ENCODE data around the gene MMP26.
"Not testable (repeated sequence)": the region's sequence is repeated elsewhere in the genome, so short reads cannot be mapped to it uniquely, and the experiment has no call there.

Gene MMP26

DNA sequence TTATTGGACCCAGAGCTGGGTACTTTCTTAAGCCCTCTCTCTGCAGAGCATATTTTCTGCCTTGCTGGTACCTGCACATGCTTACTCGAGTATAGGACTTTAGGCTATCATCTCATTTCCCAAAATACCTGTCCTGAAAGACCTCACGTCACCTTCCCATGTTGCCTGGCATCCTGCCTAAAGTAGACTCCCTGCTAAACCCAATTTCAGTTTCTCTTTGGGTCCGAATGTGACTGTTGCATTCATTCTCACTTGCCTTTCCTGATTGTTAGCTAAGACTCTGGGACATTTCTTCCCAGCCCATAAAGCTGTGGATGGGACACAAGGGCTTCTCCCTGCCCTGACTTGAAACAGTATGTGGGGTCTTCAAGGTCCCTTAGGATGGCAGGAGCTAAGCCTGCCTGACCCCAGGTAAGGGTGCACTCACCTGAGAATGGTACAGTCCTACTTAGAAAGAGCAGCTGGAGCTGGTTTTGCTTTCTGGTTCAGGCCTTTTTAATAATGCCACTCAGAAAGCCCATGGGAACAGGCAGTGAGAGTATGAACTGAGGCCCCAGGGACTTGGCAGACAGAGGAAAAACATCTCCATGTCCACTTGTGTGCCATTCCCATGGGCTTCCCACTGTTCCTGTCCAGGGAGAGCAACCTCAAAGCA, 19.8 kb upstream of the MMP26 start:
- Histone ChIP-seq H3K36me3 (ENCODE audit: control insufficient read depth, insufficient read depth, low read length) (no peaks in the 10 kb centered on the region), H3K9ac (ENCODE audit: low read length) (no peak overlapping the region), H3K4me3 (ENCODE audit: low read length) (no peak overlapping the region), H3K27me3 (ENCODE audit: control insufficient read depth, insufficient read depth, low read length) (no peaks in the 10 kb centered on the region), H3K4me1 (ENCODE audit: control insufficient read depth, insufficient read depth, low read length) (no peaks in the 10 kb centered on the region), H3K9me3 (ENCODE audit: control insufficient read depth, low read length) (no peaks in the 10 kb centered on the region)

GRCh38 chr11:4695442-4695841, 9.1 kb upstream of the MMP26 start:
- no peak overlapping the region for H3K9ac ChIP-seq (ENCODE audit: low read length)
- H3K4me1 ChIP-seq (ENCODE audit: control insufficient read depth, insufficient read depth, low read length): no peaks in the 10 kb centered on the region
- no peaks in the 10 kb centered on the region for H3K27me3 ChIP-seq (ENCODE audit: control insufficient read depth, insufficient read depth, low read length)
- no peak overlapping the region for H3K4me3 ChIP-seq (ENCODE audit: low read length)
- H3K9me3 ChIP-seq (ENCODE audit: control insufficient read depth, low read length): no peaks in the 10 kb centered on the region
- no peaks in the 10 kb centered on the region for H3K36me3 ChIP-seq (ENCODE audit: control insufficient read depth, insufficient read depth, low read length)

DNA sequence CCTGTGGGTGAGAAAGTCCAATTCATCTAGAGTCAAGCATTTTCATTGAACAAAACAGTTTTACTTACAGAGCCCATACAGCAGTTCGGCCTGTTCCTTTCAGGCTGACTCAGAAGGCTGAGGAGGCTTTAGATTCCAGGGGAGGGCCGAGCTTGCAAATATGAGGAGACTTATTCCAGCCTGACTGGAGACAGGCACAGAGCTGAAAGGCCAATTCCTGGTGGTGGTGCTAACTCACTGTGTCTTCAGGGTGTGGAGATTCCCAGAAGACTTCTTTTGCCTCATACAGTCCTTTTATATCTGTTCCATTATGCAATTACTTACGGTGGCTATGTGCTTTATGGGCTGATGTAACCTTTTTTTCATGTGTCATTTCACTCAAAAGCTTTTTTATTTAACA, 7.0 kb upstream of the MMP26 start, which contains the start of gene OR51E2:
Gene OR51E2, minus strand, starts transcription at position 269 of the 400 bp plus-strand sequence. CDS start 15,142 bp downstream, outside the sequence.
- Histone ChIP-seq H3K4me1 (ENCODE audit: control insufficient read depth, insufficient read depth, low read length) (no peaks in the 10 kb centered on the region), H3K36me3 (ENCODE audit: control insufficient read depth, insufficient read depth, low read length) (no peaks in the 10 kb centered on the region), H3K9ac (ENCODE audit: low read length) (no peak within 1 kb of the TSS), H3K27me3 (ENCODE audit: control insufficient read depth, insufficient read depth, low read length) (no peaks in the 10 kb centered on the region), H3K4me3 (ENCODE audit: low read length) (no peak within 1 kb of the TSS), H3K9me3 (ENCODE audit: control insufficient read depth, low read length) (no peaks in the 10 kb centered on the region)

GRCh38 chr11:4699697-4700435, 4.7 kb upstream of the MMP26 start:
- no peaks in the 10 kb centered on the region for H3K9me3 ChIP-seq (ENCODE audit: control insufficient read depth, low read length)
- H3K36me3 ChIP-seq (ENCODE audit: control insufficient read depth, insufficient read depth, low read length): no peaks in the 10 kb centered on the region
- H3K4me3 ChIP-seq (ENCODE audit: low read length): no peak overlapping the region
- H3K9ac ChIP-seq (ENCODE audit: low read length): no peak overlapping the region
- no peaks in the 10 kb centered on the region for H3K4me1 ChIP-seq (ENCODE audit: control insufficient read depth, insufficient read depth, low read length)
- H3K27me3 ChIP-seq (ENCODE audit: control insufficient read depth, insufficient read depth, low read length): no peaks in the 10 kb centered on the region

DNA sequence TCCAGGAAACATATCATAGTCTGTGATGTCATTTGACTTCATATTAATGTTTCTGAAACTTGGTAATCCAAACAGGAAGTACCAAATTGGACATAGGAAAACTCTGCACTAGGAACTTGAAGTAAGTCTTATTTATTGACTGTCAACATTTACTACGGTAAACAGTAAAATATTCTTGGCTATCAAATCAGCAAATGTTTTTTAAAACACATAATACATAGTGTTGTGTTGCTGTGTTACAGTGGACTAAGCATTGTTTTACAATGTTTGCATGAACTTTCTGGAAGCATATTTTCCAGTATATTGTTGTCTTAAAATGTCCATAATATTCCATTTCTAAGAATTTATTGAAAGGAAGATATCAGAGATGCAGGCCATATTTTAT, 4.2 kb upstream of the MMP26 start:
- H3K9ac ChIP-seq (ENCODE audit: low read length): no peak overlapping the region
- no peak overlapping the region for H3K4me3 ChIP-seq (ENCODE audit: low read length)
- no peaks in the 10 kb centered on the region for H3K27me3 ChIP-seq (ENCODE audit: control insufficient read depth, insufficient read depth, low read length)
- H3K36me3 ChIP-seq (ENCODE audit: control insufficient read depth, insufficient read depth, low read length): no peaks in the 10 kb centered on the region
- no peaks in the 10 kb centered on the region for H3K9me3 ChIP-seq (ENCODE audit: control insufficient read depth, low read length)
- H3K4me1 ChIP-seq (ENCODE audit: control insufficient read depth, insufficient read depth, low read length): no peaks in the 10 kb centered on the region

- Histone ChIP-seq H3K9me3 (ENCODE audit: control insufficient read depth, low read length) (no peaks in the 10 kb centered on the region), H3K36me3 (ENCODE audit: control insufficient read depth, insufficient read depth, low read length) (no peaks in the 10 kb centered on the region), H3K4me3 (ENCODE audit: low read length) (no peak overlapping the region), H3K9ac (ENCODE audit: low read length) (no peak overlapping the region), H3K4me1 (ENCODE audit: control insufficient read depth, insufficient read depth, low read length) (no peaks in the 10 kb centered on the region), H3K27me3 (ENCODE audit: control insufficient read depth, insufficient read depth, low read length) (no peaks in the 10 kb centered on the region)
Observed at GRCh38 chr11:4704790-4705334, 278 bp downstream of the MMP26 start.

- Histone ChIP-seq H3K4me1 (ENCODE audit: control insufficient read depth, insufficient read depth, low read length) (no peaks in the 10 kb centered on the region), H3K4me3 (ENCODE audit: low read length) (no peak overlapping the region), H3K9me3 (ENCODE audit: control insufficient read depth, low read length) (no peaks in the 10 kb centered on the region), H3K36me3 (ENCODE audit: control insufficient read depth, insufficient read depth, low read length) (no peaks in the 10 kb centered on the region), H3K27me3 (ENCODE audit: control insufficient read depth, insufficient read depth, low read length) (no peaks in the 10 kb centered on the region), H3K9ac (ENCODE audit: low read length) (no peak overlapping the region)
Observed at GRCh38 chr11:4713241-4713640, 8.7 kb downstream of the MMP26 start.

DNA sequence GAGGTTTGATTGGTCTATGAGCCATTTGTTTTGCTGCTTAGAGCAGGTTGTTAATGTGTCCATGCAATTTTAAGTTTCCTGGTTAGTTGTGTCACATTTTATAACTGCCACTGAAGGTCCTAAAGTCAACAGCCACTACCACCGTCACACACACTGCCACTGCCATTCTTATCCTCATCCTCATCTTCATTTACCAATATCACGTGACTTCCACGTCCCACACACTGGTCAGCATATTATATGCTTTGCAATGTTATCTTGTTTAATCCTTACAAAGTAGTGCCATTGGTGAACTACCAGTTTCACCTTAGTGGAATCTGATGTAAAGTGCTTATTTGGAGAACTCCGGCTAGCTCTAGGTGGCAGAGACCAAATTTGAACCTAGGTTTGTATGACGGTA, 9.7 kb downstream of the MMP26 start:
- no peaks in the 10 kb centered on the region for H3K4me1 ChIP-seq (ENCODE audit: control insufficient read depth, insufficient read depth, low read length)
- H3K36me3 ChIP-seq (ENCODE audit: control insufficient read depth, insufficient read depth, low read length): no peaks in the 10 kb centered on the region
- H3K9ac ChIP-seq (ENCODE audit: low read length): no peak overlapping the region
- no peaks in the 10 kb centered on the region for H3K9me3 ChIP-seq (ENCODE audit: control insufficient read depth, low read length)
- H3K4me3 ChIP-seq (ENCODE audit: low read length): no peak overlapping the region
- no peaks in the 10 kb centered on the region for H3K27me3 ChIP-seq (ENCODE audit: control insufficient read depth, insufficient read depth, low read length)

DNA sequence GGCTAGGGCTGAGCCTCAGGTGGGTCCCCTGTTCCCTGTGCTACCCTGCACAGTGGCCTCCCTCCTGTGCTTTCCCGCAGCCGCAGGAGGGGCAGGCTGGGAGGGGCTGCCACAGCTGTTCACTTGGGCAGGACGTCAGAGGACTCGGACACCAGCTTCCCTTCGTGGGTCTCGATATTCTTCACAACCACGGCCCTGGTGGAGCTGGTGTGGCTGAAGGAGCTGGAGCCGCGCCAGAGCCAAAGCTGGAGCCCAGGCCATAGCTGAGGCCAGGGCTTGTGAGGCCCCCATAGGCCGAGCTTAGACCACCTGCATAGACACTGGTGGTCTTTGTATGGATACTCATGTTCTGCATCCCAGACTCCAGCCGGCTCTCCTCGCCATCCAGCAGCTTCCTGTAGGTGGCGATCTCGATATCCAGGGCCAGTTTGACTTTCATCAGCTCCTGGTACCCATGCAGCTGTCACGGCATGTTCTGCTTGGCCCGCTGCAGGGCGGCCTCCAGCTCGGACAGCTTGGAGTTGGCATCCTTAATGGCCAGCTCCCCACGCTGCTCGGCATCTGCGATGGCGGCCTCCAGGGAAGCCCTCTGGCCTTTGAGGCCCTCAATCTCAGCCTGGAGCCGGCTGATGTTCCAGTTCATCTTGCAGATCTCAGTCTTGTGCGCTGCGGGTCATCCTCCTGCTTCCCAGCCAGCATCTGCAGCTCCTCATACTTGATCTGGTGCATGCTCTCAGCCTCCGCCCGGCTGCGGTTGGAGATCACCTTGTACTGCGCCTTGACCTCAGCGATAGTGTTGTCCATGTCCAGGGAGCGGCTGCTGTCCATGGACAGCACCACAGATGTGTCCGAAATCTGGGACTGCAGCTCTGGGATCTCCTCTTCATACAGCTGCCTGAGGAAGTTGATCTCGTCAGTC, 18.3 kb downstream of the MMP26 start:
- H3K9me3 ChIP-seq (ENCODE audit: control insufficient read depth, low read length); H3K9ac ChIP-seq (ENCODE audit: low read length); H3K4me1 ChIP-seq (ENCODE audit: control insufficient read depth, insufficient read depth, low read length); H3K4me3 ChIP-seq (ENCODE audit: low read length); H3K36me3 ChIP-seq (ENCODE audit: control insufficient read depth, insufficient read depth, low read length); H3K27me3 ChIP-seq (ENCODE audit: control insufficient read depth, insufficient read depth, low read length): not testable (repeated sequence)

DNA sequence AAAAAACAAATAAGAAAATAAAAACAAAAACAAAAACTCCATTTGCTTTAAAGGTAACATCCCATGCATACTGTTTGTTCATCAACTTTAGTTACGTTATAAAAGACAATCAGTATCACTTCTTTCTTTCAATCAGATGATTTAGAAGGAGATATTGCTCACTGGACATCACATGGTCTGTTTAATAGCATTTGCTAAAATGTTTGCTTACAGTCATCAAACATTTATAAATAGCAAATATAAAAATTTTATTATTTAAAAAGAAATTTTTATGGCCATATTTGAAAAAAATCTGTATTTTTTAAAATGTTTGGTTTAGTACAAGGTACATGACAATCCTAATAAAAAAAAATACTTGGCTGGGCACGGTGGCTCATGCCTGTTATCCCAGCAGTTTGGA, 22.6 kb downstream of the MMP26 start:
- H3K9me3 ChIP-seq (ENCODE audit: control insufficient read depth, low read length): no peaks in the 10 kb centered on the region
- no peaks in the 10 kb centered on the region for H3K4me1 ChIP-seq (ENCODE audit: control insufficient read depth, insufficient read depth, low read length)
- no peak overlapping the region for H3K9ac ChIP-seq (ENCODE audit: low read length)
- no peak overlapping the region for H3K4me3 ChIP-seq (ENCODE audit: low read length)
- no peaks in the 10 kb centered on the region for H3K27me3 ChIP-seq (ENCODE audit: control insufficient read depth, insufficient read depth, low read length)
- no peaks in the 10 kb centered on the region for H3K36me3 ChIP-seq (ENCODE audit: control insufficient read depth, insufficient read depth, low read length)

DNA sequence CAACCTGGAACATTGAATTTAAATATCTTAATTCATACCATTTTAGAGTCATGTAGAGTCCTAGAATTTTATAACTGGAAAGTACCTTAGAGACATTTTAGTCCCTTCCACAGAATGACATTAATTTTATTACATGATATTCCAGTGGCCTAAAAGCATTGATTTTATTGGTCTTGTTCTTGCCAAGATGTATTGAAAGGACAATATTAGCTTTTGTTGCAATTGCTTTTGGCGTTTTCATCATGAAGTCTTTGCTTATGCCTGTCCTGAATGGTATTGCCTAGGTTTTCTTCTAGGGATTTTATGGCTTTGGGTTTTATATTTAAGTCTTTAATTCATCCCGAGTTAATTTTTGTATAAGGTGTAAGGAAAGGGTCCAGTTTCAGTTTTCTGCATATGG, 36.2 kb downstream of the MMP26 start:
- Histone ChIP-seq H3K27me3 (ENCODE audit: control insufficient read depth, insufficient read depth, low read length) (no peaks in the 10 kb centered on the region), H3K4me3 (ENCODE audit: low read length) (no peak overlapping the region), H3K4me1 (ENCODE audit: control insufficient read depth, insufficient read depth, low read length) (no peaks in the 10 kb centered on the region), H3K36me3 (ENCODE audit: control insufficient read depth, insufficient read depth, low read length) (no peaks in the 10 kb centered on the region), H3K9me3 (ENCODE audit: control insufficient read depth, low read length) (no peaks in the 10 kb centered on the region), H3K9ac (ENCODE audit: low read length) (no peak overlapping the region)

DNA sequence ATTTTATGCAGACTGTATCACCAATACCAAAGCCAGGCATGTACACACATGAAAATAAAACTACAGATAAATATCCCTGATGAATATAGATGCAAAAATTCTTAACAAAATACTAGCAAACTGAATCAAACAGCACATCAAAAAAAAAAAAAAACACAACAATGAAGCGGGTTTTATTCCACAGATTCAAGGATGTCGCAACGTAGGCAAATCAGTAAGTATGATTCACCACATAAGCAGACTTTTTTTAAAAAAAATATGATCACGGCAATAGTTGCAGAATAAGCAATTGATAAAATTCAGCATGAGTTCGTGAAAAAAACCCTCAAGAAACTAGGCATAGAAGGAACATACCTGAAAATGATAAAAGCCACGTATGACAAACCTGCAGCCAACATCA, 43.9 kb downstream of the MMP26 start:
- Histone ChIP-seq H3K4me3 (ENCODE audit: low read length) (no peak overlapping the region), H3K27me3 (ENCODE audit: control insufficient read depth, insufficient read depth, low read length) (no peaks in the 10 kb centered on the region), H3K36me3 (ENCODE audit: control insufficient read depth, insufficient read depth, low read length) (no peaks in the 10 kb centered on the region), H3K4me1 (ENCODE audit: control insufficient read depth, insufficient read depth, low read length) (no peaks in the 10 kb centered on the region), H3K9me3 (ENCODE audit: control insufficient read depth, low read length) (no peaks in the 10 kb centered on the region), H3K9ac (ENCODE audit: low read length) (no peak overlapping the region)
